IPS DF 19.7 (cell line): ENCODE data around the gene SH3PXD2A.
"Not testable (repeated sequence)": the region's sequence is repeated elsewhere in the genome, so short reads cannot be mapped to it uniquely, and the experiment has no call there.

Experiments
- DNase-seq: peaks from one replicate; pipeline ENCODE4 v3.0.0-alpha.2; 2013; ENCODE audit warnings: low read depth, low spot score

SH3PXD2A gene

DNA sequence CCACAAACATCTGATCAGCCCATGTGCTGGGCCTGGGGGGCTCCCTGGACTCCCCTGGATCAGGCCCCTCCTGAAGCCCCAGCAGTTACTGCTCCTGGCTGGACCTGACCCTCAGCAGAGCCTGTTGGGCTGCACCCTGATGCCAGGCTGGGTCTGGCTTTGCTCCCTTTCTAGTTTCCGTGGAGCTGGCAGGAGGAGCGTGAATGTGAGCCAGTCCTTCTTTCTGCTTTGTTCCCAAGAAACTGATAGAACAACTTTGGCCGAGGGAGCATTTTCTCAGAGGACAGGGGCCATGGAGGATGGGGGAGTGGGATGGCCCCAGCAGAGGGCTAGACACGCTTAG, 233.6 kb downstream of the SH3PXD2A start:
- no peak for DNase-seq

GRCh38 chr10:103620891-103621782, 234.2 kb downstream of the SH3PXD2A start:
- DNase-seq = no peak

DNA sequence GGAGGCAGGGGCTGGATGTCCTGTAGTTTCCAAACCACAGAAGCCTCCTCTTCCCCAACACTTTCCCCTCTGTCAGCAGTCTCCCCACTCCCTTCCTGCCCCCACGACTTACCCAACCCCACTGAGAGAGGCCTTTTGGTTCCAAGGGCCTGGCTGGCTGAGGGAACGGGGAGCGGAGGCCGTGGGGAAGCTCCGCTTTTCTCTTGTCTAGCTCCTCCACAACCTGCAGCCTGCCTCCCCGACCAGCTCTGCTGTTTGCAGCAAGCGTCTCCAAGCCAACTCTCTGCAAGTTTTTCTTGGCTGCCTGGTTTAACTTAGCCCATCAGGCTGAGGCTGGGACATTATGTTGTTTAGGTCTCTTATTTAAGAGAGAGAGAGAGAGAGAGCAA, 235.0 kb downstream of the SH3PXD2A start:
- no peak for DNase-seq

GRCh38 chr10:103619424-103620351, 235.7 kb downstream of the SH3PXD2A start:
- no peak for DNase-seq

DNA sequence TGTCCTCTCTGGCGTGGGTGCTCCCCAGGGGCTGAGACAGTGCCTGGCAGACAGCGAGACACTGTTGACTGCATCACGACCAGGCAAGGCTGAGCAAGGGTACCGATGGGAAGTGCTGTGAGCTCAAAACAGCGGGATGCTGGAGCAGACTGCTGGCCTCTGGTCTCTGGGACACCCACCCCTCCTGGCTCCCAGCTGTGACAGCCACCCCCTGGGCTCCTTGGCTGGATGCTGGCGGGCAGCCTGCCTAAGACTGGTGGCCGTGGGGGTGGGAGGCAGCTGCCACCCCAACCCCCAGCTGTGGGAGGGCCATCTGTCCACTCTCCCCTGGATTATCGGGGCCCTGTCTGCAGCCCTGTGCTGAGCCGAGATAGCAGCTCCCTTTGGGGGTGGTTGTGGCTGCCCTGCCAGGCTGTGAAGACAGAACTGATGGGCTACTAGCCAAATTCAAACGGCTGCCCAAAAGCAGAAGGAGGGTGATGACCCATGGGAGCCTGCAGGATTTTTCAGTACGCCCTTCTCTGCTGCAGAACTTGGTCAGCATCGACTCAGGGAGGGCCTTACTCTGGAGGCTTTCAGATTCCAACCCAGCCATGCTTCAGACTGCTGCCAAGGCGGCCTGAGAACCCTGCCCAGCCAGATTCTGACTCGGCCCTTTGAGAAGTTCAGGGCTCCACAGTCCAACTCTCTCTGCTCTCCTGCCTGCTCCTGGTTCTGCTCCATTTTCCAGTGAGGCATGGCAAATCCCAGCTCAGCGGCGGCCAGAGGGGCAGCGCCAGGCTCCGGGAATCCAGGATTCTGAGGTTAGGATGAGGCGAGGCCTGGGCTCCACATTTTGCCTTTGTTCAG, 236.6 kb downstream of the SH3PXD2A start:
- no peak for DNase-seq

DNA sequence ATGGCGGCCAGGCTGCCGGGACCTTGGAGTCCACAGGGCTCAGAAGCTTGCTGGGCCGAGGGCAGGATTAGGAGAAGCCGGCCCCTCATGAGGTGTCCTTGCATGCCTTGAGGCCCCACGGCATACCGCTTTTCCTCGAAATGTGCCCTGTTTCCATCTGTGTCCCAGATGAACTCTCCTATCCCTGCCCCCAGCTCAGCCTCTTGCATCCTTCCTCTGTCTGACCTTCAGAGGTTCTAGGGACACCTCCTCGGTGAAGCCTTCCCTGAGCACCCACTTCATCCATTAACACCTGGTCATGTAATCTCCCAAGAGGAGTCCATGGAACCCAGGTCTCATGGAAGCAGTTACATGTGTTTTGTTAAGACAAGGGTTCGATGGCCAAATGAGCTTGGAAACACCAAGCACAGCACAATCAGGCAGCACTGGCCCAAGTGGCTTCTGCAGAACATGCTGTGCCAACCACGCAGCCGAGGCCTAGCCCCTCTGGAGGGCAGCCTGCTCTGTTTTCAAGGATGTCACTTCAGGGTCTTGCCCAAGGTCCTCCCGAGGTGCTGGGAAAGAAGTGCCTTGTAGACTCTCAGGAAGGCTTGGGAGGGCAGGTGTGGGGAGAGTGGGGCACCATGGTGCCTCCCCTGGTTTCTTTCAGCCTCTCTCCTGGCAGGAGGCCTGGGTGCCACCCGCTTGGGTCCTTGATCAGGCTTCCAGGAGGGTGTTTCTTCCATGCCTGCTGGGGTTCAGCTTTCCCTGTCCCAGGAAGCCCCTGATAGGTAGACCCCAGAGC, 237.6 kb downstream of the SH3PXD2A start:
- no peak for DNase-seq

DNA sequence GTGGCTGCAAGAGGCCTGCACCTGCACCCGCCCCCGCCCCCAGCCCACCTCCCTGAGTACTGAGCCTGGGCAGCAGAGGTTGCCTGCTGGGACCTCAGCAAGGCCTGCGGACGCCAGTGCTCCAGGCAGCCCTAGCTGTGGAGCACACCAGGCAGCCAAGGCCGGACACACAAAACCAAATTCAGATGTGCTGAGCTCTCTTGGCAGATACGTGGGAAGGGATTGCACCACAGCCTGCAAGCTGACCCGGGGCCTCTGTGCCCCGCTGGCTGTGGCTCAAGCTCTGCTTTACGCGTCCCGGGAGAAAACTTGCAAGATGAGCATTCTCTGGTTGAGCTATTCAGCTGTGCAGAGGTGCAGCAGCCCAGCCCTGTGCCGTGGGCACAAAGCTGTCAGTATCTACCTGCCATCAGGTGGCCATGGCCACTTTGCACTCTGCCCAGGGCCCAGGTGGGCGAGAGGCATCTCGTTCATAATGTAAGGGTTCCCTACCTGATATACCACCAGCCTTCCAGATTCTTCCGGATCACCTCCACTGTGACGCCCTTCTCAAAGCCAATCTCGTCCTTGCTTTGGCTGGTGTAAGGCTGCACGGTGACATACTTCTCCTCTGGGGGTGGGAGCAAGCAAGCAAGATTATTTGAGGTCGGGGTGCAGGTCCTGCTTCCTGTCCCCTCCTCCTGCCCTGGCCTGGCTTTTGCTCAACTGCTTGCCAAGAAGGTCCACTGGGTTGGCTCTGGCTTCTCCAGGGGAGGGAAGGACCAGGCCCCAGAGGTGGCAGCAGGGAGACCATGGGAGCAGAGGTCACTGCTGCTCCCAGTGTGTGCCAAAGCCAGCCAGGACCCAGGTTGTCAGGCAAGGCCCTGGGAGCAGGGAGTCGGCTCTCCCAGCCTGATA, 238.4 kb downstream of the SH3PXD2A start:
- no peak for DNase-seq

GRCh38 chr10:103614306-103615158, 240.8 kb downstream of the SH3PXD2A start:
- DNase-seq = no peak

DNA sequence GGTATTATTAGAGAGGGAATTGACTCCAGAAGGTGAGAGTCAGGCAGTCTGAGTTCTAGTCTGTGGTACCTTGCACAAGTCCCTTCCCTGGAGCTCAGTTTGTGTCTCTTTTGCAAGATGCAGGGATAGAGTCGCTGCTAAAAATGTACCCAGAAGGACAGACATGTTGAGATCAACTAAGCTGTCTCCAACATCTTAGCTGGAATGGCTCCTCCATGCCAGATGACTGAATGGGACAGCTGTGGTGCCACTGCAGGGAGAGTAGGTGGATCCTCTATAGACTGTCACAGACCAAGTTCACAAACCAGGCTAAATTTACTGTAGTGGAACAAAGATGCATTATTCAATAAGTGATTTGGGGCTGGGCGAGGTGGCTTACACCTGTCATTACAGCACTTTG, 241.8 kb downstream of the SH3PXD2A start:
- DNase-seq = no peak

DNA sequence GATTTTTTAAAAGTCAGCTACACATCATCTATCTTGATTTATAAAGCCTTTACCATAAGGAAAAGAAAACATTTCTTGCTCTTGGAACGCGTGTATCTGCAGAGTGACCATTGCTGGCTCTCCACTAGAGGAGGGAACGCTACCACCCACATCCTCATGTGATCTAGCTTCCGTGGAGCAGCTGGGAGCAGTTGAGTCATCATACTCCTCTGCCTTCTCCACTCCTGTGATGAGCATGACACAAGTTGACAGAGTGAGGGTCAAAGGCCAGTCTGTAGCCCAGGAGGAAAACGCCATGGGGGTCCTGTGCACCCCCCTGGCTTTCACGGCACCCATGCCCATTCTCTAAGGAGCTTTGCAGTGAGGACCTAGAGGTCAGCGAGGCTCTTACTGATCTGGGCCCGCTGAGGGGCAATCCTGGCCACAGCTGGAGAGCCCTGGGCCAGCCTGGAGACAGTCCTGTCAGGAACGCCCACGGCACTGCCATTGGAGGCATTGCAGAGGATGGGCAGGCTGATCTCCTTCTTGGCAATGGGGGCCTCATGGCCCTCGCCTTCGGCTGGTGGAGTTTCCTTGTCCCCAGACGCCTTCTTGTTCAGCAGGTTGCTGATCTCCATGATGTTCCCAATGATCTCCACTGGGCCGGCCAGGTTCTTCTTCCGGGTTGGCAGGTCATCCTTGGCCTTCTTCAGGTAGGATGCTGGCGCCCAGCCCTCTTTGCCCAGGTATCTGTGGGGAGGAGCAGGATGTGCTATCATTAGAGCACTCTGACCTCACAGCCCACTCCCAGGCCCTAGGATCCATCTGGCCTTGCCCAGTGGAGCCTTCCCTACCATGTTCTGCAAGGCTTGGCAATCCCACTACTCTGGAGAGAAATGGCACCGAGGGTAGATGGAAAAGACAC, 242.7 kb downstream of the SH3PXD2A start:
- no peak for DNase-seq

GRCh38 chr10:103610921-103611511, 244.4 kb downstream of the SH3PXD2A start:
- DNase-seq = no peak

DNA sequence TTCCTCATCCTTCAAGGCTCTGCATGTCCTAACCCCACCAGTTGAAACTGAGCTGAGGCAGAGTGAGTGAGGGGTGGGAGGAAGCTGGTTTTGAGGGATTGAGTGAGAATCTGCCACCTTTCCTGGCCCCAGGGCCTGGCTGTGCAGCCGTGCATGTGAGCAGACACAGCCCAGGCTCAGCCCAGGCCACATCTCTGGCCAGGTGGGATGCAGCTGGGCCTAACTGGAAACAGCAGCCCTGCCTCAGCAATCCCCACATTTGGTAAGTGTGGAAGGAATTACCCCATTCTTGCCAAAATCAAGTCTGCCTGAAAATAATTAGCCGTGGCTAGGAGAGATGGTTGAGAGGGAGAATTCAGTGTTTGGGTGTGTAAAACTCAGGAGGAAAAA, 245.3 kb downstream of the SH3PXD2A start:
- no peak for DNase-seq

DNA sequence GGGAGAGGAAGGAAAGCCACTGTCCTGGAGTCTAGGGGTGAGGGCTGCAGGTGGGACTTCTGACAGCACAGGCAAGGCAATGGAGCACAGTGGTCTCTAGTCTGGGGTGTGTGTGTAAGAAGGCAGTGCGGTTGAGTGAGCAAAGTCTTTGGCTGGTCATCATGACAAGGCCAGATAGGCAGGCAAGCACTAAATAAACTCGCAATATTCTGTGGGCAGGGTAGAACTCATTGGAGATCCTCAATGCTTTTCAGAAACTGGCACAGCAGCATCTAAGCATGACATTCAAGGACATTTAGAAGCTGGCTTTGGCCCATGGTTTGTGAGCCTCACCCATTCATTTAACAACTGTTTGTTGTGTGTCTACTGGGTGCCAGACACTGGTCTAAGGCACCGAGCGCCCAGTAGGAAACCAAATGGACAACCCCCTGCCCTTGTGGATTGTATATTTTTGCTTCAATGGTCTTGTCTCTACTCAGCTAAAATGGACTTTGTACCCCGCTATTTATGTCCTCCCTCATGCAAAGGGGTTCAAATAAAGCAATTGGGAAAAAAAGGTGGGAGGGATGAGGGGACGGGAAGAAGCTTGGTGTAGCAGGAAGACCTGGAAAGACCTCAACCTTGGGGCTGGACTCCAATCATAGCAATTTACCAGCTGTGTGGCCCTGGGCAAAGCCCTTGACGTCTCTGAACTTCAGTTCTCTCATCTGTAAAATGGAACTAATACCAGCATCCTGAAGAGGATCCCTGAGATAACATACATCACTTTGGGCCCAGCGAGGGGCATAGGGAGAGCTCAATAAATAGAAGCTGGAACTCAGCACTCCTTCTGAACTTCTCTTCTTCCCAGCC, 245.9 kb downstream of the SH3PXD2A start:
- DNase-seq = no peak

DNA sequence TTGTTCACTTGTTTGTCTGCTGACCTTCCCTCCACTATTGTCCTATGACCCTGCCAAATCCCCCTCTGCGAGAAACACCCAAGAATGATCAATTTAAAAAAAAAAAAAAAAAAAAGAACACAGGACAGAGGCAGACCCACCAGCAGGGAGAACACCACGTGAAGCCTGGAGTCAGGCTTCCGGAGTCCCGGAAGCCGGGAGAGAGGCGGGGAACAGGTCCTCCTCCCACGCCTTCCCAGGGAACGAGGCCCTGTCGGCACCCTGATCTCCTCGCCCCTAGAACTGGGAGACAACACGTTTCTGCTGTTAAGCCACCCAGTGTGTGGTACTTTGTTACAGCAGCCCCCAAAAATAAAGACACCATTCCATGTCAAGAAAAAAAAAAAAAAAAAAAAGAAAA, 247.3 kb downstream of the SH3PXD2A start:
- not testable (repeated sequence) for DNase-seq

GRCh38 chr10:103607051-103607450, 248.3 kb downstream of the SH3PXD2A start:
- not testable (repeated sequence) for DNase-seq

- not testable (repeated sequence) for DNase-seq
Observed at GRCh38 chr10:103606097-103606438, 249.3 kb downstream of the SH3PXD2A start.
